ENCODE results near the gene GPSM1. TPM values are rescaled to one million over a fixed set of nuclear protein-coding genes. Genes with fewer than 3 reads are reported as not detected.

The GPSM1 gene
- total and polyA plus RNA-seq, 2 experiments from 2014 or later: 25.5 to 30.0 TPM

GRCh38 chr9:136304456-136304855, 22.9 kb upstream of the GPSM1 start:
- Histone ChIP-seq H3K79me2 (no peaks in the 10 kb centered on the region), H3K4me3 (no peak overlapping the region), H3K4me2 (no peak overlapping the region), H3K27ac (no peak overlapping the region), H3K9me2 (replicated peaks; ENCODE audit: insufficient read depth) (no peaks in the 10 kb centered on the region), H4K20me1 (ENCODE audit: insufficient read depth, poor library complexity, severe bottlenecking) (no peaks in the 10 kb centered on the region), H3K27me3 (no peaks in the 10 kb centered on the region), H3K36me3 (replicated peaks; ENCODE audit: insufficient read depth, low read depth) (no peaks in the 10 kb centered on the region), H3K9me3 (ENCODE audit: low read depth) (no peaks in the 10 kb centered on the region), H2AFZ (no peak overlapping the region), H3K4me1 (ENCODE audit: insufficient read depth) (no peaks in the 10 kb centered on the region)
- WGBS (ENCODE audit: low lambda C conversion rate, missing lambda C conversion rate): 92% methylated on average over 8 of the region's 10 CpGs
- TF ChIP-seq EZH2 (IDR thresholded peaks at IDR 0.05; ENCODE audit: borderline replicate concordance) (no peak), EZH2phosphoT487 (IDR thresholded peaks at IDR 0.05; ENCODE audit: low read depth, severe bottlenecking, unreplicated experiment) (no peak), CTCF (IDR thresholded peaks at IDR 0.05; ENCODE audit: poor library complexity) (no peak)
- DNase-seq (ENCODE audit: low spot score): no peak

- WGBS (ENCODE audit: low lambda C conversion rate, missing lambda C conversion rate): 86% methylated on average over 13 of the region's 13 CpGs
- TF ChIP-seq EZH2phosphoT487 (IDR thresholded peaks at IDR 0.05; ENCODE audit: low read depth, severe bottlenecking, unreplicated experiment): no peak
- TF ChIP-seq EZH2 (IDR thresholded peaks at IDR 0.05; ENCODE audit: borderline replicate concordance): no peak
- TF ChIP-seq CTCF (IDR thresholded peaks at IDR 0.05; ENCODE audit: poor library complexity): no peak
- Histone ChIP-seq H2AFZ (no peak overlapping the region), H3K4me3 (no peak overlapping the region), H3K9me2 (replicated peaks; ENCODE audit: insufficient read depth) (no peaks in the 10 kb centered on the region), H3K79me2 (no peaks in the 10 kb centered on the region), H3K4me1 (ENCODE audit: insufficient read depth) (no peaks in the 10 kb centered on the region), H3K9me3 (ENCODE audit: low read depth) (no peaks in the 10 kb centered on the region), H3K27me3 (no peaks in the 10 kb centered on the region), H3K36me3 (replicated peaks; ENCODE audit: insufficient read depth, low read depth) (no peaks in the 10 kb centered on the region), H3K4me2 (no peak overlapping the region), H3K27ac (no peak overlapping the region), H4K20me1 (ENCODE audit: insufficient read depth, poor library complexity, severe bottlenecking) (no peaks in the 10 kb centered on the region)
- DNase-seq (ENCODE audit: low spot score): no peak
These were observed 22.4 kb upstream of the GPSM1 start for GRCh38 chr9:136304981-136305380.

- no peaks in the 10 kb centered on the region for H4K20me1 ChIP-seq (ENCODE audit: insufficient read depth, poor library complexity, severe bottlenecking)
- no peak overlapping the region for H3K27ac ChIP-seq
- no peak overlapping the region for H3K4me2 ChIP-seq
- H3K4me3 ChIP-seq: no peak overlapping the region
- H3K9me2 ChIP-seq (replicated peaks; ENCODE audit: insufficient read depth): no peaks in the 10 kb centered on the region
- H3K79me2 ChIP-seq: no peaks in the 10 kb centered on the region
- H2AFZ ChIP-seq: no peak overlapping the region
- H3K9me3 ChIP-seq (ENCODE audit: low read depth): no peaks in the 10 kb centered on the region
- H3K36me3 ChIP-seq (replicated peaks; ENCODE audit: insufficient read depth, low read depth): no peaks in the 10 kb centered on the region
- 80% methylated on average over 18 of the region's 18 CpGs for WGBS (ENCODE audit: low lambda C conversion rate, missing lambda C conversion rate)
- DNase-seq (ENCODE audit: low spot score): no peak
- H3K4me1 ChIP-seq (ENCODE audit: insufficient read depth): no peaks in the 10 kb centered on the region
- no peak for TF ChIP-seq EZH2phosphoT487 (IDR thresholded peaks at IDR 0.05; ENCODE audit: low read depth, severe bottlenecking, unreplicated experiment)
- TF ChIP-seq EZH2 (IDR thresholded peaks at IDR 0.05; ENCODE audit: borderline replicate concordance): no peak
- no peak for TF ChIP-seq CTCF (IDR thresholded peaks at IDR 0.05; ENCODE audit: poor library complexity)
- no peaks in the 10 kb centered on the region for H3K27me3 ChIP-seq
These were observed 21.5 kb upstream of the GPSM1 start for GRCh38 chr9:136305804-136306203.
